GM21528 (cell line): ENCODE results near the gene ERC1.

Experiments used
- ATAC-seq: cut with Tn5 transposase; IDR thresholded peaks from one replicate; pipeline ENCODE4 v1.9.1; 2021; ENCODE audit warnings: mild to moderate bottlenecking, moderate library complexity; ENCODE audit not compliant: unreplicated experiment, low FRiP score

Gene ERC1

GRCh38 chr12:1421091-1421846 lies 430.2 kb downstream of the ERC1 start:
- no peak for ATAC-seq

- ATAC-seq = no peak
Observed at GRCh38 chr12:1422604-1423315, 431.7 kb downstream of the ERC1 start.

- ATAC-seq = no peak
Observed at GRCh38 chr12:1424674-1425395, 433.8 kb downstream of the ERC1 start.

GRCh38 chr12:1425396-1425729 lies 434.3 kb downstream of the ERC1 start:
- ATAC-seq = no peak

- ATAC-seq = no peak
Observed at GRCh38 chr12:1428671-1429070, 437.6 kb downstream of the ERC1 start.

GRCh38 chr12:1429980-1430379 lies 439.0 kb downstream of the ERC1 start:
- ATAC-seq = no peak

- ATAC-seq = no peak
Observed at GRCh38 chr12:1434296-1434955, 443.4 kb downstream of the ERC1 start.

- ATAC-seq = no peak
Observed at GRCh38 chr12:1435044-1435443, 444.0 kb downstream of the ERC1 start.

GRCh38 chr12:1435456-1435855 lies 444.4 kb downstream of the ERC1 start:
- ATAC-seq = no peak

- ATAC-seq = no peak
Observed at GRCh38 chr12:1436015-1436414, 445.0 kb downstream of the ERC1 start.

- ATAC-seq = no peak
Observed at GRCh38 chr12:1436981-1437380, 446.0 kb downstream of the ERC1 start.

- no peak for ATAC-seq
Observed at GRCh38 chr12:1439201-1439600, 448.2 kb downstream of the ERC1 start.

- no peak for ATAC-seq
Observed at GRCh38 chr12:1439687-1440086, 448.7 kb downstream of the ERC1 start.

- ATAC-seq = no peak
Observed at GRCh38 chr12:1443421-1444141, 452.6 kb downstream of the ERC1 start.

- no peak for ATAC-seq
Observed at GRCh38 chr12:1444142-1444516, 453.1 kb downstream of the ERC1 start.

- ATAC-seq = no peak
Observed at GRCh38 chr12:1445807-1446206, 454.8 kb downstream of the ERC1 start.

GRCh38 chr12:1448336-1448735 lies 457.3 kb downstream of the ERC1 start:
- no peak for ATAC-seq

GRCh38 chr12:1453810-1454209 lies 462.8 kb downstream of the ERC1 start:
- no peak for ATAC-seq

GRCh38 chr12:1456885-1457284 lies 465.9 kb downstream of the ERC1 start:
- no peak for ATAC-seq

GRCh38 chr12:1457901-1458300 lies 466.9 kb downstream of the ERC1 start:
- ATAC-seq = no peak
